Endothelial cell (in vitro differentiated cells): ENCODE results near the gene CBX8. TPM values are rescaled to one million over a fixed set of nuclear protein-coding genes. Genes with fewer than 3 reads are reported as not detected.

Source experiments
- DNase-seq: peaks from one replicate; pipeline ENCODE4 v3.0.0; 2021; ENCODE audit warnings: low spot score
- H3K27ac Mint-ChIP-seq: one replicate; pipeline ENCODE4 v1.8.0; 2021; ENCODE audit warnings: mixed read lengths, inconsistent platforms; ENCODE audit not compliant: unreplicated experiment
- H3K27me3 Mint-ChIP-seq: one replicate; pipeline ENCODE4 v1.8.0; 2021; ENCODE audit warnings: mild to moderate bottlenecking, moderate library complexity, mixed read lengths, inconsistent platforms; ENCODE audit not compliant: unreplicated experiment
- H3K36me3 Mint-ChIP-seq: one replicate; pipeline ENCODE4 v1.8.0; 2021; ENCODE audit warnings: mild to moderate bottlenecking, low read depth, mixed read lengths, inconsistent platforms; ENCODE audit not compliant: unreplicated experiment
- H3K4me1 Mint-ChIP-seq: one replicate; pipeline ENCODE4 v1.8.0; 2021; ENCODE audit warnings: mild to moderate bottlenecking, mixed read lengths, inconsistent platforms; ENCODE audit not compliant: unreplicated experiment
- H3K4me3 Mint-ChIP-seq: one replicate; pipeline ENCODE4 v1.8.0; 2021; ENCODE audit warnings: mild to moderate bottlenecking, mixed read lengths, inconsistent platforms; ENCODE audit not compliant: unreplicated experiment
- H3K9me3 Mint-ChIP-seq: one replicate; pipeline ENCODE4 v1.8.0; 2021; ENCODE audit warnings: mixed read lengths, inconsistent platforms; ENCODE audit not compliant: unreplicated experiment
- CTCF ChIP-seq: fragments of 200-600 bp; sonication (generic); IDR thresholded peaks from one replicate; pipeline ENCODE4 v1.5.0; 2021; ENCODE audit warnings: antibody characterized with exemption; ENCODE audit not compliant: unreplicated experiment
- total RNA-seq: library from RNA; stranded (reverse); fragmentation: NEBNext Ultra II Directional; extraction: Animal tissue kit (Norgen Biotek cat#: 25700); gene quantifications from one replicate; pipeline ENCODE4 v1.2.1, GENCODE V29; 2021; ENCODE audit not compliant: unreplicated experiment

Gene CBX8
- total RNA-seq, 1 donor from 2014 or later, result 3.3 TPM

- Mint-ChIP-seq H3K4me3 (no peak overlapping the region), H3K36me3 (peaks cover 5% of the 10 kb centered on the region), H3K27me3 (peaks cover 17% of the 10 kb centered on the region), H3K9me3 (no peaks in the 10 kb centered on the region), H3K27ac (no peak overlapping the region), H3K4me1 (peaks cover 13% of the 10 kb centered on the region)
- DNase-seq, result no peak
- no peak for TF ChIP-seq CTCF
Observed at GRCh38 chr17:79790805-79791734, 5.8 kb downstream of the CBX8 start.

GRCh38 chr17:79789943-79790804, 6.7 kb downstream of the CBX8 start:
- peaks cover 8% of the 10 kb centered on the region for H3K4me1 Mint-ChIP-seq
- H3K27me3 Mint-ChIP-seq, result peaks cover 12% of the 10 kb centered on the region
- no peaks in the 10 kb centered on the region for H3K9me3 Mint-ChIP-seq
- peaks cover 2% of the 10 kb centered on the region for H3K36me3 Mint-ChIP-seq
- TF ChIP-seq CTCF, result peak; percentile 71
- H3K4me3 Mint-ChIP-seq, result no peak overlapping the region
- DNase-seq, result peak; percentile 66
- no peak overlapping the region for H3K27ac Mint-ChIP-seq

- Mint-ChIP-seq H3K36me3 (peaks cover 7% of the 10 kb centered on the region), H3K27me3 (peaks cover 12% of the 10 kb centered on the region), H3K4me3 (no peak overlapping the region), H3K9me3 (no peaks in the 10 kb centered on the region), H3K4me1 (peaks cover 8% of the 10 kb centered on the region), H3K27ac (no peak overlapping the region)
- DNase-seq, result no peak
- TF ChIP-seq CTCF, result no peak
Observed at GRCh38 chr17:79788989-79789942, 7.6 kb downstream of the CBX8 start.

GRCh38 chr17:79788455-79788854, 8.4 kb downstream of the CBX8 start:
- DNase-seq, result no peak
- Mint-ChIP-seq H3K4me1 (peaks cover 4% of the 10 kb centered on the region), H3K27ac (no peak overlapping the region), H3K36me3 (peaks cover 10% of the 10 kb centered on the region), H3K9me3 (no peaks in the 10 kb centered on the region), H3K4me3 (no peak overlapping the region), H3K27me3 (peaks cover 9% of the 10 kb centered on the region)
- TF ChIP-seq CTCF, result no peak
